Activated T-cell treated with anti-CD3 and anti-CD28 coated beads, Interleukin-2, amount 50 U/mL, for 1 hour (primary cell): ENCODE data around the gene PPARG.

Source experiments
- DNase-seq: peaks from one replicate; pipeline ENCODE4 v3.0.0-alpha.2; 2020

Gene PPARG

DNA sequence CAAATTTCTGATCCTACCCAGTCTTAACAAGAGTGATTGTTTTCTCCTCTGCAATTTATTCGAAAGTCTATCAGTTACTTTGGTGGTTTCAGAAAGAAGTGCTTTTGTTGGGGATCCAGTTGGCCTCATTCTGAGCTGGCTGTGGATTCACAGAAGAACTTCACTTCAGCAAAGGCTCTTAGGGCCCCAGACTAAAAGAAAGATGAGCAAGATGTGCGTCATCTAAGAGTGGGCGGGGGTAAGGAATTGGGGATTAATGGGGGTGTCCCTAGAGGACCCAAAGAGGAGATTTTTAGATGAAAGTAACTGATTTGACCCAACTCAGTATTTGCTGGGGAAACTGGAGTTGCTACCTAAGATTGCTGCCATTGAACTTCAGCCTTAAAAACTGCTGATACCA lies 131.5 kb downstream of the PPARG start:
- no peak for DNase-seq

- DNase-seq, result no peak
Measured at GRCh38 chr3:12421132-12421531, 132.3 kb downstream of the PPARG start.

- DNase-seq, result no peak
Measured at GRCh38 chr3:12423131-12423530, 134.3 kb downstream of the PPARG start.

GRCh38 chr3:12423918-12424630 lies 135.2 kb downstream of the PPARG start:
- no peak for DNase-seq

DNA sequence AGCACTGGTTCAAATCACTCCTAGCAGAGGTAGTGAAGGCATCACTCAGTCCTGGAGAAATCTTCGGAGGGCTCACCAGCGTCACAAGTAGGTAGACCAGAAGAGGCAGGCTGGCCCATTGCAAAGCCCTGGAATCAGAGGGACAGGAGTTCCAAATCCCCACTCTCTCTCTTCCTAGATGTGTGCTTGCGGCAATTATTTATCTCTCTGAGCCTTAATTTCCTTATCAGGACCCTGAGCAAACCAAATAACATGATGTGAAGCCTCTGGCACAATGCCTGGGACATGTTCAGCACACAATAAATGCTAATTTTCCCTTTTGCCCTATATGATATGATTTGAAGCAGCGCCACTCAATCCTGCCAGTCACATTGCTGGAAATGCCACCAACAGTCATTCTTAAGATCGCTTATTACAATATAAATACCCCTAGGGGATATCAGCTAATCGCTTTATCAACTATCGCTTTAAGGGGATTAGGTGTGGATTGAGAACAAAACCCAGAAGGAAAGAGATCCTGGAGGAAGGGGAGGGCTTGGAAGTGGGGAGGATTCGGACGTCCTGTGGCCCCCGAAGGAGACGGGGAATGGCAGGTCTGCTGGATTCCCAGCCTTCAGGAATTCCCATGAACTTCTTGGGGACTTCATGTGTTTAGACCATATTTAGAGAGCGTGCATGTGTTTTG lies 135.9 kb downstream of the PPARG start:
- DNase-seq, result no peak

DNA sequence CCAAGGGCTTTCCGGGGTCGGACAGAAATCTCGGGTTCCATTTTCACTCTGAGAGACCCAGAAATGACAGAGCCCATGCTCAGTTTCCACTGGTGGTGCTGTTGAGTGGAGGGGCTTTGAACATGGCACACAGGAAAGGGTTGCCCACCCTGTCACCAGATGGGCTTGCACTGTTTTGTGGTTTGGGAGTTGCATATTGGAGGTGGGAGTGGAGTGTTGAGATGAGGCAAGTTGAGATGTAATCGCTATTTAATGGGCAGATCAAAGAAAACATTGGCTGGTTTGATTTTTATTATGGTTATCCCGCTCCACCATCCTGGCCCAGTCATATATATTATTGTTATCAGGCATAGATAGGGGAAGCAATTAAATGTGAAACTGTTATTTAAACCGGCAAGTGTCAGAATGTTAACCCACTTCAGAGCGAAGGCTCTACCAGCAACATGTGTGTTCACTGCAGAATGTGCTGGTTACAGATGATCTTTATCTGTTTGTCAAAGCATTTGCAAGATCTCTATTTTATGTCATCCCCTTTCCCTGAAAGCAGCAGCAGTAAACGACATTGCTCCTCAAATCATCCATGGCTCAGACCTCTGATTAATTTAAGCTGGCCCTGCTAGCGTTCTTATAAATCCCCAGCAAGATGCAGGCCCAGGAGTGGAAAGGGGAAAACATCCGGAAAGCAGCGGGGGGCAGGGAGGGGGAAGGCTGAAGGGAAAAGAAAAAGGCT lies 137.1 kb downstream of the PPARG start:
- no peak for DNase-seq

DNA sequence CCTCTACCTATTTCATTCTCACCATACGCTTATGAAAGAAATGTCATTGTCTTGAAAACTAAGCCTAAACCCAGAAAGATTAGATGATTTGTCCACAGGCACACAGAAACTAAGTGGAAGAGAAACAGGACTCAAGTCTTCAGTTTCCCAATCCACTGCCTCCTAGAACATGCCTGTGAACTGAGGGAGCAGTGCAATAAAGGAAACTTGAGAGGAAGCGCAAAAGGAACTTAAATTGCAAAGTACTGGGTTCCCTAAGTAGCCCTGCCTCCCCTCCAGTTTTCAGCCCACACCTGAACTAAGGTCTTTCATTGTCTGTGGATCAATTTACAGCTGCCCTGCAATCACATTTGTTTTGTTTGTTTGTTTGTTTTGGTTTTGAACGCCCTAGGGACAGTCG lies 138.7 kb downstream of the PPARG start:
- DNase-seq, result no peak

DNA sequence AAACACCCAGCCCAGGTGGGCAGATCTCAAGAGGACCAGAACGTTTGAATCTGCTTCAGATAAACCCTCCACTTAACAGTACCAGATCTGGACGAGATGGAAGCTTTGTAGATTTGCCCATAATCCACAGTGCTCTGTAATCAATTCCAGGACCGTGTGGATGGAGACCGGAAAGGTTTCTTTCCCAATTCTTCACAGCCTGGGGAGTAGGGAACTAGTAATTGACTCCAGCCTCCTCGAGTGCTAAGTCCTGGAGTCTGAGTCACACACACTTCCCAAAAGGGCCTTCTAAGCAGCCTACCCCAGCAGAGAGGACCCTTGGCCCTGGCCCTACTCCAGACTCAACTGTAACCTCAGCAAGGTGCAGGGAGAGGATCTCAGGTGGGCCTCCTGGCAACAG lies 139.3 kb downstream of the PPARG start:
- DNase-seq, result no peak

GRCh38 chr3:12430086-12430485 lies 141.2 kb downstream of the PPARG start:
- no peak for DNase-seq

GRCh38 chr3:12433823-12434222 lies 145.0 kb downstream of the PPARG start:
- DNase-seq, result no peak

GRCh38 chr3:12436514-12437220 lies 147.8 kb downstream of the PPARG start:
- no peak for DNase-seq

DNA sequence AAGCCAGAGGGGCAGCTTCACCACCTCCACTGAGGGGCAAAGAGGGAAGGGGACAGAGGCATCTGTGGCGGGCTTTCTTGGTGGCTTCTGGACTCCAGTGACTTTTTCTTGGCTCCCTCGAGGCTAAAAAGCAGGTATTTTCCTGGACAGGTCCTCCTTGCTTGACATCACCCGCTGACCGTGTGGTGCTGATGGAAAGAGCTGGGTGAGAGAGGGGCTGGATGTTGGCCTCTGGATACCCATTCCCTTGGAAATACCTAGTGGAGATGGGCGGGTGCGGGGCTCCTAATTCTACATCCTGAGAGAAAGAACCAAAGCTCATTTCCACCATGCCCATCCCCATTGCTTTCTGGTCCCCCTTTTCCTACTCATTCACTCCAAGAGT lies 148.3 kb downstream of the PPARG start:
- DNase-seq, result no peak

GRCh38 chr3:12437861-12438260 lies 149.0 kb downstream of the PPARG start:
- no peak for DNase-seq

GRCh38 chr3:12438318-12438717 lies 149.4 kb downstream of the PPARG start:
- no peak for DNase-seq

GRCh38 chr3:12439161-12439940 lies 150.5 kb downstream of the PPARG start:
- DNase-seq, result no peak

DNA sequence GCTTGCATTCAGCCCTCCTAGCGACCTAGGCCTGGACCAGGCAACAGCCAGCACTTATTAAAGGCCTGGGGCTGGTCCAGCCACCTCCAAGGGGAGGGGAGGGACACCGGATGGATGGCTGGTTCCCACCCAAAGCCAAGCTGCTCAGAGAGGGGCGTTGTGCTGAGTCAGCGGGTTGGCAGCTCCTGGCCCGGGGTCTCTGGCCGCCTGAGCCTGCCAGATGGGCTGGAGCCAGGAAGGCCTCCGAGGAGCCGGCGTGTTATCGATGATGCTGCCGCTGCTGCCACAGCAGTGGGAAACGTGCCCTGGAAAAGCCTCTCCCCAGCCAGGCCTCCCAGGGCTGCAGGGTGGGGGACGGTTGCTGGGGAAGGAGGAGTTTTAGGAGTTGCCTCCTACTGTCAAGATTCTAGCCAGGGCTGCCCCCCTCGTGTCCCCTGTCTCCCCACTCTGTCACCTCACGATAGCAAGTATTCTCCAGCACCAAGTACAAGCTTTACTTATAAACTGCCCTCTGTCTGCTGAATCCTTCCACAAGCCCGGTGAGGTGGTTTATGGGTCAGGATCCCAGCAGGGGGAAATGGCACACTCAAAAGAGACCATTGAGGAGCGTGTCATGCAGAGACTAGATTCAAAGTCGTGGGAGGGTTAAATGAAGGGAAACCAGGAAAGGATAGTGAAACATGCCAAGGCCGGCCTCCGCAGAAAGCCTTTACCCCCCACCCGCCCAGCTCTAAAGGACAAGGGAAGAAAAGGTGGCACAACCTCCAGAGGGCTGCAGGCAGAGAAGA lies 152.3 kb downstream of the PPARG start:
- DNase-seq, result no peak

- DNase-seq, result no peak
Measured at GRCh38 chr3:12442654-12443501, 154.0 kb downstream of the PPARG start.

GRCh38 chr3:12443781-12444522 lies 155.1 kb downstream of the PPARG start:
- DNase-seq, result no peak

GRCh38 chr3:12444582-12445471 lies 156.0 kb downstream of the PPARG start:
- DNase-seq, result no peak
